GM23338 (cell line): ENCODE data around the gene EFCAB6. TPM values are rescaled to one million over a fixed set of nuclear protein-coding genes. Genes with fewer than 3 reads are reported as not detected.
A peak's percentile ranks its signal among the peaks of the same experiment; 100 is the strongest.

Experiments used
- ATAC-seq: fragments of 200-7000 bp; cut with Tn5 transposase; 3 replicates; pipeline ENCODE4 v1.9.1; 2020
- DNase-seq: peaks from one replicate; pipeline ENCODE4 v3.0.0-alpha.2; 2015; ENCODE audit warnings: low spot score
- H2AFZ ChIP-seq: fragments of 200-600 bp; sonication (generic); 2 replicates; pipeline ENCODE4 v1.8.0; 2016; ENCODE audit warnings: antibody characterized with exemption, mild to moderate bottlenecking, moderate library complexity
- H3F3A ChIP-seq: fragments of 200-600 bp; sonication (generic); replicated peaks from 2 replicates; pipeline ENCODE4 v1.8.0; 2017; ENCODE audit warnings: antibody characterized with exemption, mixed run types, low read depth
- H3K27ac ChIP-seq: fragments of 200-600 bp; sonication (generic); 2 replicates; pipeline ENCODE4 v1.6.1; 2016; ENCODE audit warnings: low read depth
- H3K27me3 ChIP-seq: fragments of 200-600 bp; sonication (generic); 2 replicates; pipeline ENCODE4 v1.8.0; 2016; ENCODE audit warnings: mild to moderate bottlenecking, mixed run types, moderate library complexity; ENCODE audit not compliant: insufficient read depth
- H3K36me3 ChIP-seq: fragments of 200-600 bp; sonication (generic); 2 replicates; pipeline ENCODE4 v1.8.0; 2016; ENCODE audit warnings: mild to moderate bottlenecking; ENCODE audit not compliant: insufficient read depth
- H3K4me1 ChIP-seq: fragments of 200-600 bp; sonication (generic); 2 replicates; pipeline ENCODE4 v1.8.0; 2016; ENCODE audit warnings: mild to moderate bottlenecking, moderate library complexity; ENCODE audit not compliant: insufficient read depth
- H3K4me2 ChIP-seq: fragments of 200-600 bp; sonication (generic); 2 replicates; pipeline ENCODE4 v1.7.1; 2017; ENCODE audit warnings: mixed run types
- H3K4me3 ChIP-seq: fragments of 200-600 bp; sonication (generic); 2 replicates; pipeline ENCODE4 v1.6.1; 2016; ENCODE audit warnings: mixed run types
- H3K79me2 ChIP-seq: fragments of 200-600 bp; sonication (generic); replicated peaks from 2 replicates; pipeline ENCODE4 v1.8.0; 2017; ENCODE audit warnings: mild to moderate bottlenecking; ENCODE audit not compliant: insufficient read depth
- H3K9me2 ChIP-seq: fragments of 200-600 bp; sonication (generic); 2 replicates; pipeline ENCODE4 v1.8.0; 2017; ENCODE audit not compliant: insufficient read depth
- H4K20me1 ChIP-seq: fragments of 200-600 bp; sonication (generic); replicated peaks from 2 replicates; pipeline ENCODE4 v1.8.0; 2017; ENCODE audit warnings: mild to moderate bottlenecking; ENCODE audit not compliant: insufficient read depth
- H3K27ac Mint-ChIP-seq: 2 replicates; pipeline ENCODE4 v1.8.0; 2020; ENCODE audit warnings: inconsistent platforms, mild to moderate bottlenecking, moderate library complexity, mixed read lengths
- H3K27me3 Mint-ChIP-seq: 3 replicates; pipeline ENCODE4 v1.8.0; 2022; ENCODE audit warnings: low read depth, mild to moderate bottlenecking, moderate library complexity, mixed read lengths, inconsistent platforms; ENCODE audit not compliant: insufficient read depth, poor library complexity
- H3K36me3 Mint-ChIP-seq: 3 replicates; pipeline ENCODE4 v1.8.0; 2021; ENCODE audit warnings: low read depth, mild to moderate bottlenecking, inconsistent platforms, moderate library complexity, mixed read lengths
- H3K4me1 Mint-ChIP-seq: 3 replicates; pipeline ENCODE4 v1.8.0; 2020; ENCODE audit warnings: mild to moderate bottlenecking, inconsistent platforms, mixed read lengths
- H3K4me3 Mint-ChIP-seq: 3 replicates; pipeline ENCODE4 v1.8.0; 2021; ENCODE audit warnings: moderate library complexity, mild to moderate bottlenecking, inconsistent platforms, mixed read lengths
- H3K9me3 Mint-ChIP-seq: 3 replicates; pipeline ENCODE4 v1.8.0; 2020; ENCODE audit warnings: moderate library complexity, mild to moderate bottlenecking, inconsistent platforms, mixed read lengths
- CREB1 ChIP-seq: fragments of 250-450 bp; sonication (Bioruptor Pico); IDR thresholded peaks from 2 replicates; pipeline ENCODE4 v1.5.0; 2020; ENCODE audit warnings: low read depth, mild to moderate bottlenecking, moderate library complexity
- CTCF ChIP-seq, 2 experiments: fragments of 200-600 bp in 1 of 2; sonication (generic) in 1 of 2; conservative IDR thresholded peaks; 2 replicates each; pipeline versions ENCODE4 v1.5.1 to v1.6.1; 2016 to 2017; ENCODE audit warnings: antibody characterized with exemption in 2 of 2, low read depth in 2 of 2, mild to moderate bottlenecking in 2 of 2, moderate library complexity in 1 of 2
- EZH2 ChIP-seq: fragments of 200-600 bp; sonication (generic); IDR thresholded peaks from one replicate; pipeline ENCODE4 v1.8.0; 2017; ENCODE audit warnings: antibody characterized with exemption, mild to moderate bottlenecking, low read depth; ENCODE audit not compliant: unreplicated experiment
- EZH2phosphoT487 ChIP-seq: fragments of 200-600 bp; sonication (generic); IDR thresholded peaks from one replicate; pipeline ENCODE4 v1.8.1; 2018; ENCODE audit warnings: antibody characterized with exemption; ENCODE audit not compliant: unreplicated experiment
- JUNB ChIP-seq: IDR thresholded peaks from one replicate; pipeline ENCODE4 v1.6.1; 2016; ENCODE audit warnings: antibody characterized with exemption; ENCODE audit not compliant: unreplicated experiment
- NANOG ChIP-seq: IDR thresholded peaks from 2 replicates; pipeline ENCODE4 v1.6.1; 2016; ENCODE audit warnings: antibody characterized with exemption, borderline replicate concordance
- REST ChIP-seq: IDR thresholded peaks from one replicate; pipeline ENCODE4 v1.6.1; 2018; ENCODE audit warnings: antibody characterized with exemption; ENCODE audit not compliant: unreplicated experiment
- STAT1 ChIP-seq: IDR thresholded peaks from one replicate; pipeline ENCODE4 v1.6.1; 2016; ENCODE audit warnings: antibody characterized with exemption; ENCODE audit not compliant: unreplicated experiment
- ZNF331 ChIP-seq: fragments of 250-450 bp; sonication (Bioruptor Pico); IDR thresholded peaks from 2 replicates; pipeline ENCODE4 v1.5.0; 2020; ENCODE audit warnings: low read depth, mild to moderate bottlenecking, moderate library complexity
- polyA plus RNA-seq: library from polyadenylated mRNA; unstranded; fragments of >200 nt; fragmentation: Nextera tagmentation; extraction: Ambion mirVana; gene quantifications from 2 replicates; pipeline ENCODE4 v1.2.1, GENCODE V29; 2016
- total RNA-seq: library from RNA; depleted of rRNA; stranded (reverse); fragments of >200 nt; shearing (Covaris generic); gene quantifications from 2 replicates; pipeline ENCODE4 v1.2.3, GENCODE V29; 2014

EFCAB6 gene
- total and polyA plus RNA-seq, 2 experiments from 2014 or later: 1.1 to 1.8 TPM

- TF ChIP-seq STAT1 (no peak), NANOG (no peak), CTCF (conservative IDR thresholded peaks at IDR 0.05; ENCODE audit: low read depth in 2 of 2) (no peak), ZNF331 (CRISPR knock-in tag) (no peak), JUNB (no peak)
Measured at GRCh38 chr22:43554259-43554636, 257.9 kb downstream of the EFCAB6 start (continued).

- TF ChIP-seq EZH2phosphoT487: no peak
- peak in 1 of 2 experiments; percentile 27; a peak in 1 of 4 replicates for TF ChIP-seq CTCF (conservative IDR thresholded peaks at IDR 0.05; ENCODE audit: low read depth in 2 of 2)
- Histone ChIP-seq H3K27ac (no peak overlapping the region), H3K4me1 (peaks cover 6% of the 10 kb centered on the region; the same call in 1 of the 2 replicates), H3F3A (no peaks in the 10 kb centered on the region), H4K20me1 (no peaks in the 10 kb centered on the region), H3K4me2 (no peak overlapping the region), H3K27me3 (no peaks in the 10 kb centered on the region), H3K79me2 (no peaks in the 10 kb centered on the region), H2AFZ (no peak overlapping the region), H3K4me3 (no peak overlapping the region), H3K36me3 (no peaks in the 10 kb centered on the region), H3K9me2 (no peaks in the 10 kb centered on the region)
- Mint-ChIP-seq H3K9me3 (peaks cover 28% of the 10 kb centered on the region), H3K4me1 (peaks cover 19% of the 10 kb centered on the region), H3K27ac (no peak overlapping the region), H3K36me3 (peaks cover 21% of the 10 kb centered on the region), H3K4me3 (no peak overlapping the region), H3K27me3 (peaks cover 11% of the 10 kb centered on the region)
- no peak for ATAC-seq
- no peak for DNase-seq
Measured at GRCh38 chr22:43553451-43554258, 258.4 kb downstream of the EFCAB6 start.

- ATAC-seq: no peak; the same call in 2 of the 3 replicates
- H3K36me3 Mint-ChIP-seq: peaks cover 21% of the 10 kb centered on the region
- Histone ChIP-seq H3K27ac (no peak overlapping the region), H3K4me1 (peaks cover 6% of the 10 kb centered on the region; the same call in 1 of the 2 replicates), H3K36me3 (no peaks in the 10 kb centered on the region), H3K4me3 (no peak overlapping the region), H3K4me2 (no peak overlapping the region), H3K9me2 (no peaks in the 10 kb centered on the region), H3F3A (no peaks in the 10 kb centered on the region), H2AFZ (no peak overlapping the region), H3K27me3 (no peaks in the 10 kb centered on the region), H4K20me1 (no peaks in the 10 kb centered on the region), H3K79me2 (no peaks in the 10 kb centered on the region)
- no peak for DNase-seq
- peaks cover 6% of the 10 kb centered on the region for H3K27me3 Mint-ChIP-seq
- H3K9me3 Mint-ChIP-seq: peaks cover 22% of the 10 kb centered on the region
- no peak overlapping the region for H3K4me3 Mint-ChIP-seq
- peaks cover 19% of the 10 kb centered on the region for H3K4me1 Mint-ChIP-seq
- H3K27ac Mint-ChIP-seq: no peak overlapping the region
- TF ChIP-seq EZH2 (no peak), REST (no peak), STAT1 (no peak), CREB1 (CRISPR knock-in tag) (no peak), ZNF331 (CRISPR knock-in tag) (no peak), CTCF (conservative IDR thresholded peaks at IDR 0.05; ENCODE audit: low read depth in 2 of 2) (no peak), NANOG (no peak)
Measured at GRCh38 chr22:43550672-43551071, 261.4 kb downstream of the EFCAB6 start.
